ENCODE measurements around the gene ZNF629.

- no peak for TF ChIP-seq CTCF (IDR thresholded peaks at IDR 0.05; ENCODE audit: low read depth, low read length)
- TF ChIP-seq EZH2phosphoT487 (IDR thresholded peaks at IDR 0.05; ENCODE audit: low read depth), result no peak
Measured at GRCh38 chr16:30775392-30776188, 11.4 kb downstream of the ZNF629 start.
